HT-29 (cell line): ENCODE data around the gene TRMT11. TPM values are rescaled to one million over a fixed set of nuclear protein-coding genes. Genes with fewer than 3 reads are reported as not detected.

Source experiments
- DNase-seq: peaks from one replicate; pipeline ENCODE4 v3.0.0-alpha.2; 2015; ENCODE audit warnings: low spot score
- small RNA-seq: library from RNA; depleted of rRNA; stranded (forward); fragments of <200 nt; gene quantifications from one replicate; pipeline ENCODE3, GENCODE V24; 2014
- total RNA-seq: library from RNA; depleted of rRNA; stranded (reverse); fragments of >200 nt; shearing (Covaris generic); gene quantifications from 2 replicates; pipeline ENCODE4 v1.2.3, GENCODE V29; 2014; rRNA removed

Gene TRMT11
- total RNA-seq, 1 experiment from 2014 or later = 13.8 TPM

GRCh38 chr6:126075335-126076071, 89.2 kb downstream of the TRMT11 start:
- DNase-seq = no peak

- DNase-seq = no peak
Observed at GRCh38 chr6:126076992-126077664, 90.8 kb downstream of the TRMT11 start.

GRCh38 chr6:126077810-126078776, 91.8 kb downstream of the TRMT11 start:
- DNase-seq = no peak

- DNase-seq = no peak
Observed at GRCh38 chr6:126083875-126084274, 97.5 kb downstream of the TRMT11 start.

GRCh38 chr6:126086560-126086959, 100.2 kb downstream of the TRMT11 start:
- DNase-seq = no peak

Small RNA genes within 50 kb of the gene (small RNA-seq; reads per million reads assigned to genes)
- gene RNA5SP216 = not detected

Other genes with a start within 250 kb of the TRMT11 start
- 0.08 TPM in 1 of 2 replicates, not detected in the other for gene HEY2, start 236.9 kb upstream of the TRMT11 start, total RNA-seq
- gene NCOA7, start 195.6 kb upstream of the TRMT11 start, total RNA-seq = 11.6 and 13.3 TPM in 2 replicates
- 7.1 and 8.9 TPM in 2 replicates for gene HINT3, start 29.8 kb upstream of the TRMT11 start, total RNA-seq